Measurements from ENCODE around the gene RTBDN. TPM values are rescaled to one million over a fixed set of nuclear protein-coding genes. Genes with fewer than 3 reads are reported as not detected.
A peak's percentile ranks its signal among the peaks of the same experiment; 100 is the strongest.

RTBDN gene
- total RNA-seq, 1 experiment from 2014 or later = not detected

DNA sequence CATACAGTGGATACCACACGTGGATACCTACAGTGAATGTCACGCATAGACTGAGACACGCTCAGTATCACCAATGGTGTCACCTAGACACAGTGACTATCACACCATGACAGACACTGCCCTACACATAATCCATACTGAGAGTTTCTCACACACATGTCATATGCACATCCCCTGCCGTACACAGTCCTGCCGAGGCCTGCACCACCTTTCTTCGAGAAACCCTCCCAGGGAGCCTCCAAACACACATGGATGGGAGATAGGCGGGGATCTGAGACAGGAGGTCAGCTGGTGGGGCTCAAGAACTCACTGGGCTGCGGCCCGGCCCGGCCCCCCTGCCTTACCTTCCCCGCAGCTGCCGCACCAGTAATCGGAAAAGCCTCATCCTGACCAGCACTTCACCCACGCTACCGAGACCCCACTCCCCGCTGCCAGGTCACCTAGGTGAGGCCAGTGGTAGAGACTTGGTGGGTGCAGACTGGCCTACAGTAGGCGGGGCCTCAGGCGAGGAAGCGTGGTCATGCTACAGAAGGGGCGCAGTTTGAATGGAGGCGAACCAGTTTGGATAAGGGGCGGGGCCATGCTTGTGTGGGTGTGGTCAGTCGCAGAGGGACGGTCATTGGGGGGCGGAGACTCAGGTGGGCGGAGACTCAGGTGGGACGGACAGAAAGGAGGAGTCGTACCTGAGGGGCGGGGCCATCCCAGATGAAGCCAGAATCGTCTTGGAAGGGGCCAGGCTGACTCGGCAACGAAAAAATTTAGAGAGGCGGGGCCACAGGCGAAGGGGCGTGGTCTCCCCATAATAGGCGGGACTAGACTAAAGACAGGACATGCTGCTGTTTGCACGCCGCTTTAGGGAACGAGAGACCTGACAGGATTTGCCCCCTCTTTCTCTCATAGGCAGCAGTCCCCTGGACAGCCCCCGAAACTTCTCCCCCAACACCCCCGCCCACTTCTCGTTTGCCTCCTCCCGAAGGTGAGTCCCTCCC lies 6.0 kb upstream of the RTBDN start:
- Mint-ChIP-seq H3K27ac (ENCODE audit: unreplicated experiment) (no peak overlapping the region), H3K27me3 (ENCODE audit: unreplicated experiment) (peaks cover 44% of the 10 kb centered on the region), H3K36me3 (ENCODE audit: insufficient read depth, unreplicated experiment) (peaks cover 9% of the 10 kb centered on the region), H3K4me3 (ENCODE audit: low read depth, unreplicated experiment) (no peak overlapping the region), H3K4me1 (ENCODE audit: low read depth, unreplicated experiment) (no peaks in the 10 kb centered on the region), H3K9me3 (ENCODE audit: low read depth, unreplicated experiment) (no peaks in the 10 kb centered on the region)
- intact Hi-C loops (cut with micrococcal nuclease; ENCODE audit: unreplicated experiment) = no loop called here
- BruUV-seq (replicated peaks) = no TSS peak
- CTCF ChIA-PET = no interaction called here
- TF ChIP-seq, protein P1, sequence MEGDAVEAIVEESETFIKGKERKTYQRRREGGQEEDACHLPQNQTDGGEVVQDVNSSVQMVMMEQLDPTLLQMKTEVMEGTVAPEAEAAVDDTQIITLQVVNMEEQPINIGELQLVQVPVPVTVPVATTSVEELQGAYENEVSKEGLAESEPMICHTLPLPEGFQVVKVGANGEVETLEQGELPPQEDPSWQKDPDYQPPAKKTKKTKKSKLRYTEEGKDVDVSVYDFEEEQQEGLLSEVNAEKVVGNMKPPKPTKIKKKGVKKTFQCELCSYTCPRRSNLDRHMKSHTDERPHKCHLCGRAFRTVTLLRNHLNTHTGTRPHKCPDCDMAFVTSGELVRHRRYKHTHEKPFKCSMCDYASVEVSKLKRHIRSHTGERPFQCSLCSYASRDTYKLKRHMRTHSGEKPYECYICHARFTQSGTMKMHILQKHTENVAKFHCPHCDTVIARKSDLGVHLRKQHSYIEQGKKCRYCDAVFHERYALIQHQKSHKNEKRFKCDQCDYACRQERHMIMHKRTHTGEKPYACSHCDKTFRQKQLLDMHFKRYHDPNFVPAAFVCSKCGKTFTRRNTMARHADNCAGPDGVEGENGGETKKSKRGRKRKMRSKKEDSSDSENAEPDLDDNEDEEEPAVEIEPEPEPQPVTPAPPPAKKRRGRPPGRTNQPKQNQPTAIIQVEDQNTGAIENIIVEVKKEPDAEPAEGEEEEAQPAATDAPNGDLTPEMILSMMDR (IDR thresholded peaks at IDR 0.05; ENCODE audit: unreplicated experiment) = no peak
- DNase-seq = peak; percentile 59

DNA sequence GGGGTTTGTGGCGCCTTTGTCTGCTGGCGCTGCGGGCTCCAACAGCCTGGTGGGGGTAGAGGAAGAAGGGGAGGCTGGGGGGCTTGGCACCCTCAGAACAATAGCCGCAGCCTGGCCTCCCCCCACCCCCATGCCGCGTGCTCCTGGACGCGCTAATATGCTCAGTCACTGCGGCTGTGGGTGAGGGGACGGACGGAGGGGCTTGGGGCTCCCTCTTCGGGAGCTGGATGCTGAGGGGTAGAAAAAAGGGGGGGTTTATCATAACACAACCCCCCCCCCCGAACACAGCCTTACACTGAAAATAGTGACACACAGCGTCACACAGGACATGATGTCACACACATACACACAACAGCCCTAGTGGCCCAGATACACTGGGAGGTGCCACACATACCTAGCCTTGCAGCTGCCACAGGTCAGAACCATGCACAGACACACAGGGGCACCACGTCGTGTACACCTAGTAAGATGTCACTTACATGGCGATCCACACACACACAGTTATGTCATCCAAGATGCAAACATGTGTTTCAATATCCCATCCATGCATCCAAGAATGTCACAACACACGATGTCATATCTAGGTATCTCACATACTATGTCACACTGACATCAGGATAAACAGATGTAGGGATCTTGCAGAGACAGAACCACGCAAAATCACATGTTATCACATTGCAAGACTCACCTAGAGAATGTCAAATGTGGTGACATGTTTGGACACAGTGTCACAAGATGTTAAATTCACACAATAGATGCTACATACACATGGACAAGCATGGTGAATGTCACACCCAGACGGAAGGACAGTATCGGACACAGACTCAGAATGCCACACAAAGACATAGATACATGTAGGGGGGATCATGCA lies 4.7 kb upstream of the RTBDN start:
- Mint-ChIP-seq H3K36me3 (ENCODE audit: insufficient read depth, unreplicated experiment) (peaks cover 9% of the 10 kb centered on the region), H3K27me3 (ENCODE audit: unreplicated experiment) (peaks cover 54% of the 10 kb centered on the region), H3K4me1 (ENCODE audit: low read depth, unreplicated experiment) (no peaks in the 10 kb centered on the region), H3K27ac (ENCODE audit: unreplicated experiment) (no peak overlapping the region), H3K4me3 (ENCODE audit: low read depth, unreplicated experiment) (peak overlapping the region; percentile 64), H3K9me3 (ENCODE audit: low read depth, unreplicated experiment) (no peaks in the 10 kb centered on the region)
- TF ChIP-seq, protein P1 (IDR thresholded peaks at IDR 0.05; ENCODE audit: unreplicated experiment) = no peak
- intact Hi-C loops (cut with micrococcal nuclease; ENCODE audit: unreplicated experiment) = no loop called here
- CTCF ChIA-PET = no interaction called here
- no peak for DNase-seq
- BruUV-seq (replicated peaks) = no TSS peak

DNA sequence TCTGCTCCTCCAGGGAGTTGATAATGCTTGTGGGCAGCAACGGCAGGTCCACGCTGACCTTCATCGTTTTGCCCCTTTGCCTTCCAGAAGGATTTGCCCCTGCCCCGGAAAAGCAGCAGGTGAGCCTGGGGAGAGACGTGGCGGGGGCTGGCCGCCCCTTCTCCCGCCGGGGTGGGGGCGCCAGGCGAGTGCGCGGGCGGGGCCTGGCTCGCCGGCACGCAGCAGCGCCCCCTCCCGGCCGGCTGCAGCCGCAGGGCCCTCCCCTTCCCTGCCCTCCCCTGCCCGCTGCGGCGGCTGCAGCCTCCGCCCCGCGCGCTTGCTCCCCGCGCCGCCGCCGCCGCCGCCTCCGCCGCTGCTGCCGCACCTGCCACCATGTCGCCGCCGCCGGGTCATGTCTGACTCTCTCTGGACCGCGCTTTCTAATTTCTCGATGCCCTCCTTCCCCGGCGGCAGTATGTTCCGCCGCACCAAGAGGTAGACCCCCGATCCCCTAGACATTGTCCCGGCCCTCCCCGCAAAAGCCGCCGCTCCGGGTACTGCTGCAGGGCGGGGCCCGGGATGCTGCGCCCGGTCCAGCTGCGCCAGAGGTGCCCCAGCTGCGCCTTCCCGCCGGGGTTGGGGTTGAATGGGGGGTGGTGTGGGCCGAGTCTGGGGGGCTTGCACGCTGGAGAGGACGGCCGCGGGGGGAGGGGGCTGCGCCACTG lies 4.0 kb upstream of the RTBDN start, which contains the start of gene MAST1:
Gene MAST1, plus strand, starts transcription at position 334 of the 704 bp plus-strand sequence. Its CDS starts 58 bp downstream, at position 392.
- Mint-ChIP-seq H3K9me3 (ENCODE audit: low read depth, unreplicated experiment) (no peaks in the 10 kb centered on the region), H3K27ac (ENCODE audit: unreplicated experiment) (no peak within 1 kb of the TSS), H3K36me3 (ENCODE audit: insufficient read depth, unreplicated experiment) (peaks cover 9% of the 10 kb centered on the region), H3K4me3 (ENCODE audit: low read depth, unreplicated experiment) (peak within 1 kb of the TSS; percentile 64), H3K4me1 (ENCODE audit: low read depth, unreplicated experiment) (no peaks in the 10 kb centered on the region), H3K27me3 (ENCODE audit: unreplicated experiment) (peaks cover 56% of the 10 kb centered on the region)
- CTCF ChIA-PET = no interaction called here
- no TSS peak for BruUV-seq (replicated peaks)
- peak; percentile 61 for DNase-seq
- TF ChIP-seq, protein P1 (IDR thresholded peaks at IDR 0.05; ENCODE audit: unreplicated experiment) = peak; percentile 37
- intact Hi-C loops (cut with micrococcal nuclease; ENCODE audit: unreplicated experiment) = no loop called here

DNA sequence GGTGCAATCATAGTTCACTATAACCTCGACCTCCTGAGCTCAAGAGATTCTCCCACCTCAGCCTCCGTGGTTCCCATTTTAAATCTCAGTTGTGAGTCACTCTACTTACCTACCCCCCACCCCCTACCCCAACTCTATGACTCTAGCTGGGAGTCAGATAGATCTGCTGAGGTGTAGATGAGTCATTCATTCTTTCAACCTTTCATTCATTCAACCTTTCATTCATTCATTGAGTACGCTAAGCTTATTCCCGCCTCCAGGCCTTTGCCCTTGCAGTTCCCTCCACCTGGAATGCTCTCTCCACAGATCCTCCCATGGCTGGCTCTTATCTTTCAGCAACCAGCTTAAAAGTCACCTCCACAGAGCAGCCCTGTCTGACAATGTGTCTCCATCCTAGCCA lies 2.8 kb upstream of the RTBDN start:
- H3K9me3 Mint-ChIP-seq (ENCODE audit: low read depth, unreplicated experiment) = no peaks in the 10 kb centered on the region
- no peak overlapping the region for H3K4me3 Mint-ChIP-seq (ENCODE audit: low read depth, unreplicated experiment)
- H3K27ac Mint-ChIP-seq (ENCODE audit: unreplicated experiment) = no peak overlapping the region
- peaks cover 6% of the 10 kb centered on the region for H3K4me1 Mint-ChIP-seq (ENCODE audit: low read depth, unreplicated experiment)
- CTCF ChIA-PET = no interaction called here
- intact Hi-C loops (cut with micrococcal nuclease; ENCODE audit: unreplicated experiment) = no loop called here
- H3K36me3 Mint-ChIP-seq (ENCODE audit: insufficient read depth, unreplicated experiment) = peaks cover 15% of the 10 kb centered on the region
- peaks cover 61% of the 10 kb centered on the region for H3K27me3 Mint-ChIP-seq (ENCODE audit: unreplicated experiment)
- DNase-seq = no peak
- no TSS peak for BruUV-seq (replicated peaks)
- TF ChIP-seq, protein P1 (IDR thresholded peaks at IDR 0.05; ENCODE audit: unreplicated experiment) = no peak

Data from Calu3 (cell line).